T-cell (primary cell): ENCODE measurements around the gene VWA7. TPM values are rescaled to one million over a fixed set of nuclear protein-coding genes. Genes with fewer than 3 reads are reported as not detected.

ENCODE experiments used
- ATAC-seq, 4 experiments: fragments of 200-7000 bp in 3 of 4; fragments of 150-1000 bp in 1 of 4; cut with Tn5 transposase; replicated peaks in 1 of 4; 1 replicate in 3 of 4; 2 replicates in 1 of 4; pipeline ENCODE4 v1.10.0; 2021; ENCODE audit warnings: moderate library complexity in 3 of 4, mild to moderate bottlenecking in 2 of 4, moderate number of reproducible peaks in 1 of 4
- CTCF ChIA-PET, 2 donors: fragments of 300-600 bp; sonication (Branson Sonifier 250); formaldehyde crosslinking; loops; one replicate each; lab custom pipeline; 2022; ENCODE audit warnings: antibody characterized with exemption in 2 of 2; lab: Charles Lee
- POLR2A ChIA-PET, 2 donors: fragments of 300-600 bp; sonication (Branson Sonifier 250); formaldehyde crosslinking; loops; one replicate each; lab custom pipeline; 2022; ENCODE audit warnings: antibody characterized with exemption in 2 of 2; lab: Charles Lee
- DNase-seq, 35 experiments: peaks; one replicate each; pipeline versions ENCODE4 v3.0.0 to v3.0.0-alpha.2; 2013 to 2023
- H3K27ac ChIP-seq: one replicate; pipeline ENCODE4 v1.5.1; 2013; ENCODE audit warnings: low read length
- H3K27me3 ChIP-seq, 2 experiments: replicated peaks in 1 of 2; 1 replicate in 1 of 2; 2 replicates in 1 of 2; pipeline versions ENCODE4 v1.6.1 to v1.7.0; 2013; ENCODE audit warnings: low read length in 1 of 2, mixed read lengths in 1 of 2; ENCODE audit not compliant: control insufficient read depth in 2 of 2, insufficient read depth in 2 of 2; ENCODE audit errors: extremely low read depth in 1 of 2
- H3K36me3 ChIP-seq, 2 donors: 1 replicate in 1 of 2; 2 replicates in 1 of 2; pipeline versions ENCODE4 v1.6.1 to v1.7.0; 2013; ENCODE audit warnings: low read length in 1 of 2; ENCODE audit not compliant: control insufficient read depth in 2 of 2, insufficient read depth in 1 of 2; ENCODE audit errors: extremely low read depth in 1 of 2
- H3K4me1 ChIP-seq, 2 experiments: 1 replicate in 1 of 2; 2 replicates in 1 of 2; pipeline versions ENCODE4 v1.6.1 to v1.7.0; 2013; ENCODE audit warnings: low read length in 2 of 2, mixed read lengths in 1 of 2; ENCODE audit not compliant: insufficient read depth in 2 of 2, control insufficient read depth in 1 of 2; ENCODE audit errors: extremely low read depth in 1 of 2
- H3K4me3 ChIP-seq, 2 donors: 1 replicate in 1 of 2; 2 replicates in 1 of 2; pipeline versions ENCODE4 v1.5.1 to v1.7.0; 2013; ENCODE audit warnings: mild to moderate bottlenecking in 2 of 2, low read length in 1 of 2, moderate library complexity in 1 of 2; ENCODE audit not compliant: control insufficient read depth in 1 of 2; ENCODE audit errors: extremely low read depth in 1 of 2
- H3K9me3 ChIP-seq: 2 replicates; pipeline ENCODE4 v1.7.0; 2013
- H3K27ac Mint-ChIP-seq, 2 donors: one replicate each; pipeline ENCODE4 v1.8.0; 2020 to 2021; ENCODE audit warnings: mild to moderate bottlenecking in 2 of 2, mixed read lengths in 2 of 2
- H3K27me3 Mint-ChIP-seq, 2 donors: one replicate each; pipeline ENCODE4 v1.8.0; 2021 to 2022; ENCODE audit warnings: mixed read lengths in 2 of 2
- H3K36me3 Mint-ChIP-seq: one replicate; pipeline ENCODE4 v1.8.0; 2021; ENCODE audit warnings: mixed read lengths
- H3K4me1 Mint-ChIP-seq, 3 donors: one replicate each; pipeline ENCODE4 v1.8.0; 2020 to 2022; ENCODE audit warnings: mixed read lengths in 3 of 3, mild to moderate bottlenecking in 1 of 3
- H3K4me3 Mint-ChIP-seq, 3 donors: one replicate each; pipeline ENCODE4 v1.8.0; 2020 to 2022; ENCODE audit warnings: mild to moderate bottlenecking in 3 of 3, mixed read lengths in 3 of 3, moderate library complexity in 3 of 3
- H3K9me3 Mint-ChIP-seq, 3 donors: one replicate each; pipeline ENCODE4 v1.8.0; 2020 to 2022; ENCODE audit warnings: mixed read lengths in 3 of 3
- WGBS: methylation state at CpG from one replicate; pipeline ENCODE4 v1.1.5; 2013; ENCODE audit warnings: missing lambda C conversion rate; ENCODE audit not compliant: insufficient coverage; 5-methylcytosine and 5-hydroxymethylcytosine counted together
- total RNA-seq, 35 experiments: library from RNA in 6 of 35; stranded (reverse) in 6 of 35; fragments of 120-200 nt in 1 of 35; gene quantifications; one replicate each; pipeline versions ENCODE4 v1.2.1 to v1.2.4 and lab custom pipeline; 2013 to 2026

VWA7 gene
- total RNA-seq, 5 donors from 2014 or later (not counting 1 experiment from before 2014, with no cell fraction given), result 1.4 to 8.0 (median 2.1) TPM

GRCh38 chr6:31723980-31724691 is 53.0 kb downstream of the VWA7 start:
- Mint-ChIP-seq H3K27me3 (no peaks in the 10 kb centered on the region), H3K4me1 (peaks cover 32 to 40% (median 39%) of the 10 kb centered on the region in 3 donors), H3K27ac (no peak overlapping the region), H3K36me3 (no peaks in the 10 kb centered on the region), H3K9me3 (no peaks in the 10 kb centered on the region), H3K4me3 (no peak overlapping the region)
- H3K9me3 ChIP-seq, result no peaks in the 10 kb centered on the region
- H3K27me3 ChIP-seq, result no peaks in the 10 kb centered on the region
- ChIA-PET CTCF (no interaction called here), POLR2A (interaction anchor here in 1 of 2 donors (0.6 kb wide), 1 partner anchor 83 kb away, joined by 3 read pairs; no protein-coding TSS in a partner anchor)
- 93% methylated on average over 23 of the region's 25 CpGs for WGBS
- H3K4me1 ChIP-seq, result peaks cover 13 to 34% of the 10 kb centered on the region in 2 experiments
- H3K4me3 ChIP-seq, result no peak overlapping the region
- no peaks in the 10 kb centered on the region for H3K36me3 ChIP-seq
- H3K27ac ChIP-seq, result no peak overlapping the region
- ATAC-seq (no peak), DNase-seq (no peak)

- 76% methylated on average over 32 of the region's 46 CpGs for WGBS
- Mint-ChIP-seq H3K9me3 (no peaks in the 10 kb centered on the region), H3K27me3 (no peaks in the 10 kb centered on the region), H3K36me3 (no peaks in the 10 kb centered on the region), H3K4me1 (peaks cover 24 to 33% (median 32%) of the 10 kb centered on the region in 3 donors), H3K4me3 (no peak within 1 kb of the TSS), H3K27ac (peak within 1 kb of the TSS in 1 of 2 donors; percentile 64)
- ChIA-PET POLR2A (interaction anchor here in 1 of 2 donors (0.6 kb wide), 1 partner anchor 126 kb away, joined by 9 read pairs; no protein-coding TSS in a partner anchor), CTCF (no interaction called here)
- Histone ChIP-seq H3K9me3 (no peaks in the 10 kb centered on the region), H3K27ac (no peak within 1 kb of the TSS), H3K36me3 (no peaks in the 10 kb centered on the region), H3K4me1 (peaks cover 13 to 27% of the 10 kb centered on the region in 2 experiments), H3K4me3 (peak within 1 kb of the TSS in 1 of 2 donors; percentile 33), H3K27me3 (no peaks in the 10 kb centered on the region)
- peak in 1 of 35 experiments; percentile 18 for DNase-seq
- ATAC-seq, result peak in 3 of 4 experiments; percentile 38 to 61 (median 43)
Observed at GRCh38 chr6:31723245-31723979, 53.7 kb downstream of the VWA7 start, which contains the start of gene MPIG6B. Gene MPIG6B, plus strand, starts transcription at chr6:31723373. Its CDS starts 11 bp downstream, at chr6:31723384.

GRCh38 chr6:31722173-31722572 is 55.0 kb downstream of the VWA7 start:
- H3K4me1 ChIP-seq, result peaks cover 8 to 14% of the 10 kb centered on the region in 2 experiments
- Mint-ChIP-seq H3K27me3 (no peaks in the 10 kb centered on the region), H3K4me3 (no peak overlapping the region), H3K36me3 (no peaks in the 10 kb centered on the region), H3K27ac (no peak overlapping the region), H3K4me1 (peaks cover 16 to 24% (median 24%) of the 10 kb centered on the region in 3 donors), H3K9me3 (no peaks in the 10 kb centered on the region)
- DNase-seq (no peak), ATAC-seq (no peak)
- no peaks in the 10 kb centered on the region for H3K27me3 ChIP-seq
- ChIA-PET CTCF (no interaction called here), POLR2A (no interaction called here)
- 93% methylated on average over 3 of the region's 3 CpGs for WGBS
- H3K27ac ChIP-seq, result no peak overlapping the region
- H3K36me3 ChIP-seq, result no peaks in the 10 kb centered on the region
- H3K4me3 ChIP-seq, result no peak overlapping the region
- no peaks in the 10 kb centered on the region for H3K9me3 ChIP-seq

- POLR2A ChIA-PET, result interaction anchor here in 1 of 2 donors (0.5 kb wide), 1 partner anchor 21 kb away, joined by 4 read pairs; no protein-coding TSS in a partner anchor
- Histone ChIP-seq H3K4me3 (no peak within 1 kb of the TSS), H3K27me3 (no peaks in the 10 kb centered on the region), H3K4me1 (peaks cover 4 to 12% of the 10 kb centered on the region in 2 experiments), H3K9me3 (no peaks in the 10 kb centered on the region), H3K36me3 (no peaks in the 10 kb centered on the region), H3K27ac (no peak within 1 kb of the TSS)
- no peak for DNase-seq
- peaks cover 16 to 18% (median 17%) of the 10 kb centered on the region in 3 donors for H3K4me1 Mint-ChIP-seq
- H3K4me3 Mint-ChIP-seq, result no peak within 1 kb of the TSS
- no peaks in the 10 kb centered on the region for H3K27me3 Mint-ChIP-seq
- WGBS, result 75% methylated on average over 3 of the region's 4 CpGs
- no peaks in the 10 kb centered on the region for H3K9me3 Mint-ChIP-seq
- H3K27ac Mint-ChIP-seq, result no peak within 1 kb of the TSS
- CTCF ChIA-PET, result no interaction called here
- H3K36me3 Mint-ChIP-seq, result no peaks in the 10 kb centered on the region
- ATAC-seq, result no peak
Observed at GRCh38 chr6:31721351-31722020, 55.6 kb downstream of the VWA7 start, which contains the start of gene LY6G6C. Gene LY6G6C, minus strand, starts transcription at chr6:31721746. Its CDS starts 67 bp downstream, at chr6:31721679.

GRCh38 chr6:31720196-31720770 is 56.8 kb downstream of the VWA7 start:
- WGBS, result 84% methylated on average over 3 of the region's 5 CpGs
- ATAC-seq (no peak), DNase-seq (no peak)
- Mint-ChIP-seq H3K4me3 (no peak overlapping the region), H3K36me3 (no peaks in the 10 kb centered on the region), H3K4me1 (peaks cover 7 to 8% (median 8%) of the 10 kb centered on the region in 3 donors), H3K9me3 (no peaks in the 10 kb centered on the region), H3K27ac (no peak overlapping the region), H3K27me3 (no peaks in the 10 kb centered on the region)
- Histone ChIP-seq H3K27ac (no peak overlapping the region), H3K36me3 (no peaks in the 10 kb centered on the region), H3K4me1 (peaks cover 0 to 8% of the 10 kb centered on the region in 2 experiments), H3K4me3 (no peak overlapping the region), H3K27me3 (peaks cover 0 to under 1% of the 10 kb centered on the region in 2 experiments), H3K9me3 (no peaks in the 10 kb centered on the region)
- POLR2A ChIA-PET, result no interaction called here
- CTCF ChIA-PET, result no interaction called here
